M059J (cell line): ENCODE data around the gene UBE2O. TPM values are rescaled to one million over a fixed set of nuclear protein-coding genes. Genes with fewer than 3 reads are reported as not detected.

Experiments used
- DNase-seq: peaks from one replicate; pipeline ENCODE4 v3.0.0-alpha.2; 2012; ENCODE audit warnings: low read depth
- total RNA-seq: library from RNA; depleted of rRNA; stranded (reverse); fragments of >200 nt; shearing (Covaris generic); gene quantifications from 2 replicates; pipeline ENCODE4 v1.2.3, GENCODE V29; 2014

Gene UBE2O
- total RNA-seq, 1 experiment from 2014 or later = 18.5 TPM

- no peak for DNase-seq
These were observed 13.5 kb downstream of the UBE2O start for GRCh38 chr17:76439314-76439928.

DNA sequence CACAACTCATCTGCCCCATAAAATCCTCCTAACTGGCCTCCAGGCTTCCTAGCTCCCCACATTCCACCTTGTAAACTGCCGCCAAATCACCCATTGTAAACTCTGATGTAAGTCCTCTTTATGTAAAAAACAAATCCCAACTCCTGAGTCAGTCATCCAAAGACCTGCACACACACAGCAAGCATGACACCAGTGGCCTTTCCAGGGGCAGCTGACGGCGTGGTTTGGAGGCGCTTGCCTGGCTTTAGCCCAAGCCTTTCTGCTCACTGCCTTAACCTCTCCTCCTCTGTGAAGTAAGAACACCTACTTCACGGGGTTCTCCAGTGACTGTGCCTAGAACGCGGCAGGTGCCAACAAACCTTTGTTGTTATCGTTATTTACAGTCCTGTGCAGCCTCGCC lies 14.0 kb downstream of the UBE2O start:
- DNase-seq = peak; percentile 78

- DNase-seq = no peak
These were observed 15.2 kb downstream of the UBE2O start for GRCh38 chr17:76437467-76438402.

GRCh38 chr17:76435751-76436150 lies 17.2 kb downstream of the UBE2O start:
- DNase-seq = no peak

DNA sequence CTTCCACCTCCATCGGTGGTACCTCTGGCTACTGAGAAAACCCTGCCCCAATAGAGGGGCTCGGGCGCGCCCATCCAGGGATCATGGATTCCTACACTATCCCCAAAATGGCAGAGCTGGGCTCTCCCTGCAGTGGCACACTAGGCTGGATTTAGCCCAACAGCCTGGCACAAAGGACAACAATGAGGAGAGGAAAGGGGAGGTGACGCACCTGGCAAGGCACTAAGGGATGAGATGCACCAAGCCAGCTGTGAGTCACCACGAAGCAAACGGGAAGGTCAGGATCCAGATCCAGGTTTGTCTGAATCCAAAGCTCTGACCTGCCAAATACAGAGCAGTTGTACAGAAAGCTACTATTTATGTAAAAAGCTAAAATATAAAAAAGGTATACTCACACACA lies 18.1 kb downstream of the UBE2O start:
- no peak for DNase-seq

DNA sequence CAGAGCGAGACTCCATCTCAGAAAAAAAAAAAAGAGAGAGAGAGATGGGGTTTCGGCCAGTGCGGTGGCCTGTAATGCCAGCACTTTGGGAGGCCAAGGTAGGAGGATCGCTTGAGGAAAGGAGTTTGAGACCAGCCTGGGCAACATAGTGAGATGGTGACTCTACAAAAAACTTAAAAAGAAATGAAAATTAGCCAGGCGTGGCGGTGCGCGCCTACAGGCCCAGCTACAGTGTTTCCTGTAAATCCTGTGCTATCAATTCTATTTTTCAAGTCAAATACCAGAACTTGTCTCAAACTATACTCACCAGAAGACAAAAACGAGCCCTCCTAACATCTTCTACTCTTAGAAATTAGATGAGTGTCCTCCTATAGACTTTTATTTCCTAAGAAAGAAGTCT lies 19.3 kb downstream of the UBE2O start:
- no peak for DNase-seq

- DNase-seq = no peak
These were observed 20.1 kb downstream of the UBE2O start for GRCh38 chr17:76432712-76433336.

- no peak for DNase-seq
These were observed 20.9 kb downstream of the UBE2O start for GRCh38 chr17:76432004-76432403.

- DNase-seq = no peak
These were observed 21.4 kb downstream of the UBE2O start for GRCh38 chr17:76431509-76431908.

DNA sequence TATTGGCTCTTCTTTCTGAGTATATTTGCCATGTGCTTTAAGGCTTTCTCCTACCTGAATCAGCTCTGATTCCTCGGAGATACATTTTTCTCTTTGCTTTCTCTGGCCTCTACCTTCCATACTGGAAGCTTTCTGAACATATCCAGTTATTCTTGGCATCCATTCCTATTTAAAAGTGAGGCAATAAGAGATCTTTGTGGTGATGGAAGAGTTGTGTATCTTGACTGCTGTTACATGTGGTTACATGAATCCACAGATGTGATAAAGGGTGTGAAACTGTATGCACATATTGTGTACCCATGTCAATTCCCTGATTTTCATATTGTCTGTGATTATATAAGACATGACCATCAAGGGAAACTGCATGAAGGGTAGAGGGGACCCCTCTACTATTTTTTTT lies 24.4 kb downstream of the UBE2O start:
- DNase-seq = no peak

GRCh38 chr17:76427501-76428231 lies 25.3 kb downstream of the UBE2O start:
- DNase-seq = peak; percentile 66

DNA sequence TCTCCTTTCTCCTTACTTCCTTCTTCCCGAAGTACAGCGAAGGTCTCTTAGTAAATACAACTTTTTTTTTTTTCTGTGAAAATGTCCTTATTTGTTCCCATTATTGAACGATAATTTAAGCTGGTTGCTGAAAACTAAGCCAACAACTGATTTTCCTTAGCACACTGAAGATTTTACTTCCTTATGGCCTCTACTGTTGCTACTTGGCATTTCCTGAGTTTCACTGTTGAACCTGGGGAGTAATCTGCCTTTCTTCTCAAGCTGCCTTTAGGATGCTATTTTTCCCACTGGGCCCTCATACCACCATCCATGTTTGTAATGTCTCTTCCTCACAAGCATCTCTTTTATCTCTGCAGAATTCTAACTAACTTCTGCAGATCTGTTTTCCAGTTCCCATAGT lies 26.1 kb downstream of the UBE2O start:
- DNase-seq = no peak

- DNase-seq = no peak
These were observed 30.1 kb downstream of the UBE2O start for GRCh38 chr17:76422860-76423259.

DNA sequence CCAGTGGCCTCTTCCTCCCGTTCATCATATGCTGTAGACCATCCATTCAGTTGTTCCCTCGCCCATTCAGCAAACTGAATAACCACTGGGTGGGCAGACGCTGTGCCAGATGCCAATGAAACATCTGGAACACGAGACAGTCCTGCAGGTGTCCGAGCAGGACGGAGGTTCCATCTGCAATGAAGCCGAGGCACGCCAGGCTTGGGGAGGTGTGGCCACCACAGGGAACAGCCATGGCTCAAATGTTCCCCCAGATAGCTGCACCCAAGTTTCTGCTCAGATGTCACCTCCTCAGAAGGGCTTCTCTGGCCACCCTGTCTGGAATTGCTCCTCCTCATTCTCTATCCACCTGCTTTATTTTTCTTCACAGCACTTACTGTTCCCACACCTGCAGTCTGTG lies 30.5 kb downstream of the UBE2O start:
- no peak for DNase-seq

DNA sequence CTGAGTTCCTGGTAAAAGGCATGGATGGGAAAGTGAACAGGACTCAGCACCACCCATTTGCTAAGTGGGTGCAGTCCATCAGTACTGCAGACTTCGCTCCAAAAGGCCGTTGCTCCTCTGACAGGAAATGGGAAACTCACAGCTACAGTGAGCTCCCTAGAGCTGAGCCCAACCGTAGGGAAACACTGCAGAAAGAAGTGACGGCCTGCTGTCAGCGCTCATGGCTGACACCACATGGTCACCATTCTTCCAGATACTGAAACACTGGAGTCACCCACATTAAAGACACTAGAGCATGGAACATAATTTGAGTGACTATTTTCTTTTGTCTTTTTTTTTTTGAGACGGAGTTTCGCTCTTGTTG lies 31.9 kb downstream of the UBE2O start:
- no peak for DNase-seq

GRCh38 chr17:76420356-76421043 lies 32.5 kb downstream of the UBE2O start:
- DNase-seq = no peak

DNA sequence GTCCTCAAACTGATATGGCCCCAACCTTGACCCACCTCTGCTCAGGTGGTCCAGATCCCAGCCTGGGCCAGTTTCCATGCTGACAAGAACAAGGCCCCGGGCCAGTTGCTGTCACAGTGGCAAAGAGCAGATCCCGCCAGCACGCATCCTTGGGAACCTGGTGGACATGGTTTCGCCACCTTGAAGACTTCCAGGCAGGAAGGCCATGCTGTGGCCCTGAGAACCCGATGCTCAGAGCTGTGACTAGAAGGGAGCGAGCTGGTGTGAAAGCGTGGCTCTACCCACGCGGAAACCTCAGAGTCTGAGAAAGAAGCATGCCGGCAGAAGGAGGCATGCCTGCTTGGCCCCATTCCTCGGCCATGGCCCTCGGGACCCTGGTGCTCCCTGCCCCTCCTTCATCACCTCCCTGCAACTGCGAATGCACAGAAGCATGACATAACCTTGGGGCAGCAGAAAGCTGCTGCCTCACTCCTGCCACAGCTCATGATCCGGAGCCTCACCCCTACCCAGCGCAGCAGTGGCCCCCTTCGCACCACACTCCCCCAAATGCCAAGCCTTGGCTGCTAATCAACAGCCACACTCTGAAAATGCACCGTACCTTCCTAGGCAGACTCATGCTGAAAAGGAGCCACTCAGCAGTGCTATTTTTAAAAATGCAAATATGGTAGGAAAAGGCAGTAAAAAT lies 33.2 kb downstream of the UBE2O start:
- DNase-seq = no peak

DNA sequence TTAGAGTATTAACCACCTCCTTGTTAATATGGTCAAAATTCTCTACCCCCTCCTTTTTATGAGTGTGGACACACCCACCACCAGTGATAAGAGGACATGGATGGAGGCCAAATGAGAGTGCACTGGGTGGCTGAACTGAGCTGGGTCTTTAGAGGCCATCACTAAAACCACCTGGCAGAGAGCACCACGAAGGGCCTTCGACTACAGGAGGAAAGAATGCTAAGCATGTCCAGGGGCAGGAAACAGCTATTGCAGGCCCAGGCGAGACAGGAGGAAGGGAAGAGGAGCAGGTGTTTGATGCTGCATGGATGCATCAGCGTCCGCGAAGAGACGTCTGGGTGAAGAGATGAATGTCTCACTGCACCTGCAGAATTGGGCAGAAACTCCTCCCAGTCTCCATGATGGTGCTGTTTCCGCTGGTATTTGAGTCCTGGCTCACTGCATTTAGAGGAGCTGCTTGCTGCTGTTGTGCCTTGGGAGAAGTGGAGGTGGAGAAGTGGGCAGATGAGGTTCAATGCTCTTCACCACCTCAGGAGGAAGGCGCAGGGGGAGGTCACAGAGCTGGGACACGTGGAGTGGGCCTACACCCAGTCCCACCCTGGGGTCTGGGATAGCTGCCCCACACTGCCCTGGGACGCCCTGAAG lies 35.3 kb downstream of the UBE2O start:
- DNase-seq = peak; percentile 28

DNA sequence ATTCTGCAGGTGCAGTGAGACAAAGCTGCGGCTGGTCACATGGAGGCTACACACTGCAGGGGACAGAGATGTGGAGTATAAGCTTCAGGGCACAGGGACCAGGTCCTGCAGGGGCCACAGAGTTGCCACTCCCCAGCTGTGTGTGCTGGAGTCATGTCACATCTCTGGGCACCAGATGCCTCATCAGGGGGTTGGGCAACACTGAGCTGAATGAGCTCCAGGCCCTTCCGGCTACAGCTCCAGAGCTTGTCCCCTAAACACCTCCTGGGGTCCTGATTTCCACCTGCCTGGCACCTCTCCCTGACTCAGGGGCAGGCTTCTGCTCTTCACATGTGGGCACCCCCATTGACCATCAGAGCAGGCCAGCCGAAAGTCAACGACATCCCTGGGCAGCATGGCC lies 36.1 kb downstream of the UBE2O start:
- DNase-seq = no peak

GRCh38 chr17:76416457-76416856 lies 36.5 kb downstream of the UBE2O start:
- no peak for DNase-seq
